Frontal cortex (tissue), 4 donors: Measurements from ENCODE around the gene TTBK2. TPM values are rescaled to one million over a fixed set of nuclear protein-coding genes. Genes with fewer than 3 reads are reported as not detected.

Experiments used
- DNase-seq, 2 donors: peaks; one replicate each; pipeline ENCODE4 v3.0.0; 2012; ENCODE audit warnings: low spot score in 2 of 2
- FAIRE-seq: peaks from 2 replicates; lab custom pipeline; 2012; peaks lifted over from hg19 to GRCh38; lab: Jason Lieb, UNC
- total RNA-seq: library from RNA; depleted of rRNA; stranded (reverse); fragments of >200 nt; gene quantifications from one replicate; pipeline ENCODE4 v1.2.3, GENCODE V29; 2014
- donor health status: control.
- donor health status: control.
- donor health status: control.

The TTBK2 gene
- total RNA-seq, 1 donor from 2014 or later: 30.6 TPM

DNA sequence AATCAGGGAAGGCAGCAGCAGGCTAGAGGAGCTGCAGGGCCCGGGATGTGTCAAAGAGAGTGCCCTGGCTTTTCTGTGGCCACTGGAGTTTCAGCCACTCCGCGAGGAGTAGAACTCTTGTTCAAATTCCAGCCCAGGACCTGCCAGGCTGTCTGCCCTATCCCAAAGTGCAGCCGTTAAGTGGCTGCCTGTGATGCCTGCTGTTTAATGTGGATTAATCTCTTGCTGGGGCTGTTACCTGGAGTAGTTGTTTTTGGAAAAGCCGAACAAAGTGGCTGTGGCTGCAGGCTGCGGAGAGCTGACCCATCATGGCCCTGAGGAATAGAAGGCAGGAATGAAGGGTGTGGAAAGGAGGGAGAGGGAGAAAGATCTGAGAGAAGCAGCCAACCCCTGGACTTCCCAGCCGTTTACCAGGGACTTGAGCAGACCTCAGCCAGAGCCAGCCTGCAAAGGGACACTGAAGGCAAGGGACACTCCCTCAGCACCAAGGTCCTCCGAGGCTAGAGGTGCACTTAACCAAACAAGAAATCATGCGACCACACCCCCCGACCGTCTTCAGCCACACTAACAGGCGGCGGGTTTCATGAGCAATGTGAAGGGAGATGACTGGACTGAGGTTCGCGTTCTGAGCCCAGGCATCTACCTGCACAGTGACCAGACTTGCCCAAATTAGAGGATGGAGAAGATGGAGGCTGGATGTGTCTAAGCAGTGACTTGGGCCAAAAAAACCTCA is 188.3 kb downstream of the TTBK2 start:
- FAIRE-seq (no peak), DNase-seq (no peak)

DNA sequence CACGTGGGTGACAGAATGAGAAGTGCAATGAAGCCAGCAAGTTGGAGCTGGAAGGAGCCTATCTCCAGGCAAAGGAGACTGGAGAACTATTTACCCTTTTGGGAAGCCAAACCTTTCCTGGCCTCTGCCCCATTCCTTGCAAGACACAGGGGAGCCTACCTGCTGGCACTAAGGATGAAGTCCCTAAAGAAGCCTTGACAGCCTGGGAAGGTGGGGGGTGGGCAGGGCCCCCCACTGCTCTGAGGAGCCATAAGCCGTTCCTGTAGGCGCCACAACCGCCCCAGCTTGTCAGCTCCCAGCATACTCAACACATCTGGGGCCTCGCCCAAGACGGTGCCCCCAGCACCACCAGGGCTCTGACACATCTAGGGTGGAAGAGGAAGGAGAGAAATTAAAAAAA is 189.1 kb downstream of the TTBK2 start:
- no peak for FAIRE-seq
- DNase-seq: no peak

DNA sequence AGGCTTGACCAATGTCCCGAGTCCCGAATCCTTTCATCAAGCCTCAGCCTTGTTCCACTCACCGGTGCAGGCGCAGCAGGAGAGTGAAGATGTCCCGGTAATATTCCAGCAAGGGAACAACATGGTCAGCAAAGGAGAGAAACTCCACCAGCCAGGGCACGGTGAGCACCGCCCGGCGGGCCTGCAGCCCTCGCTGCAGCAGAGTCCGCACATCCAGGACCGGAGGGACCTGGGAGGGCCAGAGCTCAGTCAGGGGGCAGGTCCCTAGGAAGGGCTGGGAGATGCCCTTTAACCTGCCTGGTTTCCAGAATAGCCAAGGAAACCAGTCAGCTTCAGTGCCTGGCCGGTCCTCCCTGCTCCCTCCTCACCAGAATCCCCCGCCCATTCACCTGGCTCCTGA is 190.0 kb downstream of the TTBK2 start:
- no peak for FAIRE-seq
- no peak for DNase-seq

DNA sequence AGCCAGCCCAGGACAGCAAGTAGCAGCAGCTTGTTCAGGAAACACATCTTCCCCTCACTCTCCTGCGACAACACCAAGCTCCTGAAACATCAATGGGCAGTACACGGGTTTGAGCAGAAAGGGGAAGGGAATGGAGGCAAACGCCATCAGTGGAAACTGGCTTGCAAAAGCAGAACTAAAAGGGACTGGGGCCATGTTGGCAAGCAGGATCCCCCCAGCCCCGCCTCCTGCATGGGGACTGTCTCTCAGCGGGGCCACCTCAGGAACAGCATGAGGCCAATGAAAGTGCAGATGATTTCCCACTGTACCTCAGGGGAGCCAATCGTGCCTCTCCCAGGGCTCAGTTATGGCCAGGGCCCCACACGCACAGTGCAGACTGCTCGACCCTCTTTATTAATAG is 190.4 kb downstream of the TTBK2 start:
- FAIRE-seq (no peak), DNase-seq (peak in 1 of 2 donors; percentile 6)

DNA sequence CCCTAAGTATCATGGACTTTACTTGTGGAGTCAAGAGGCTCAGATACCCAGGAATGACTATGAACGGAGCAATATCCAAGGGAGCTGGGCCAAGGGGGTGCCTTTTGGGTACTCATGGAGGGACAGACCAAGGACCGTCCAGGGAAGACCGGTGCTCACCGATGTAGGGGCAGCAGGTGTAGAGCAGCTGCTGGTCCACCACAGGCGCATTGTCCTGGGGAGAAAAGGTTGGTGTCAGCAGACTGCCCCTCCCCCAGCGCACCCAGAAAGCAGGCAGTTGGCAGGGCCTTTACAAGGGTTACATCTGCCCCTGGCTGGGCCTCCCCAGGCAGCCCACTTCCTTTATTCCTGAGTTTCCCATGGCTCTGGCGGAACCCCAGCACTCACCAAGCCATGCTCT is 191.2 kb downstream of the TTBK2 start:
- FAIRE-seq (no peak), DNase-seq (peak in 1 of 2 donors; percentile 10)

DNA sequence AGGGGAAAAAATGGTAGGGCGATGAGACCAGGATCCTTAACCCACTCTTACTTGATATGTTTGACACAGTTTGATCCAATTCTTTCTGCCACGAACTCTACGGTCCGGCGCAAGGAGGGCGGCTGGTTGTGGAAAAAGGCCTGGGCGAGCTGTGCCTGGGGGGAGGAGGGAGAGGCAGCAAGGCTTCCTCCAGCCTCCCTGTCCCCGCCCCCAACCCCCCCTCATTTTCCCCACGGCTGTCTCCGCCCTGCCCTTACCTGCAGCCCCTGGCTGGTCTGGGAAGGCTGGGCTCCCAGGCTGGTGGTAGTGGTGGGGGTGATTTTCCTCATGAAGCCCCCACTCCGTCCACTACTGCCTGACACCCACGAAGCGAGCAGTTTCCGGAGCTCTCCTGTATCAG is 191.6 kb downstream of the TTBK2 start:
- FAIRE-seq: no peak
- DNase-seq: peak in 1 of 2 donors; percentile 4

DNA sequence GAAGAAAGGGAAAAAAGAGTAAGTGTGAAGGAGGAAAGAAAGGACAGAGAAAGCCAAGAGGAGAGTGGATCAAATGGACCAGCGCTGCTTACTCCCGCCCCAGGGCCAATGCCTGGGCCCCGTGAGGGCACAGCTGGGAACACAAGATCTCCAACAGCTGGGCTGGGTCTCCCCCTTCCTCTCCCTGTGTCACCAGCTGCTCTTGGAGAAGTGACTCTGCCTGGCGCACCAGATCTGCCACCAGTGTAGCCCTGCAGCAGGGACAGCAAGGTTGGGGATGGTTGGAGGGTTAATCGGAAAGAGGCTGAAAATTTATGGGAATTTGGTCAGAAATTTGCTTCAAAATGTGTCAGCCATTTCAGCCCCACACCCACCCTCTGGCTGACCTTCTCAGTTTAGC is 192.0 kb downstream of the TTBK2 start:
- DNase-seq: peak in 1 of 2 donors; percentile 31
- no peak for FAIRE-seq

DNA sequence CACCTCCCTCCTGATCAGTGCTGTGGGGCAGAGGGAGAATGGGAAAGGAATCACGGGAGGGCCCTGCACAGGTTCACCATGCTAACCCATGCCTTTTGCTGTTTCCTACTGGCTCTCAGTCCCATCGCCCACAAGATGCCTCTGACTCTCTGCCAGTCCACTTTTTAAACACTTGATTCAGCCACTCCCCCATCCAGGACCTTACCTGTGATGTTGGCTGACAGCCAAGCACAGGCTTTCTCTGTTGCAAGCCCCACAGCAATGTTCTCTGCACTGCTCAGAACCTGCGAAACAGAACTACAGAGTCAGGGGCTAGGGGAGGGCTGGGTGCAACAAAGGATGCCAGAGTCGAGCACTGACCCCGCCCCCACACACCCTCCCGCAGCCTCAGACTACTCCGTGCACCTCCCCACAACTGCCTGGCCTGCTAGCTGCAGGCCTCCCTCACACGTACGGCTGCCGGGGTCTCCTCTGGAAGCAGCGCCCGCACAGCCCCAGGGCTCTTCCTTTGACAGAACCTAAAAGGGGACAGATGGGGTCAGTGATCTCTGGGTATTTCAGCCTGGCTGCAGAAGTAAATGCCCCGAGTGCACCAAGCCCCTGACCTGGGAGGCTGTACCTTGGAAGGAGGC is 192.7 kb downstream of the TTBK2 start:
- FAIRE-seq (no peak), DNase-seq (peak in 1 of 2 donors; percentile 30)

DNA sequence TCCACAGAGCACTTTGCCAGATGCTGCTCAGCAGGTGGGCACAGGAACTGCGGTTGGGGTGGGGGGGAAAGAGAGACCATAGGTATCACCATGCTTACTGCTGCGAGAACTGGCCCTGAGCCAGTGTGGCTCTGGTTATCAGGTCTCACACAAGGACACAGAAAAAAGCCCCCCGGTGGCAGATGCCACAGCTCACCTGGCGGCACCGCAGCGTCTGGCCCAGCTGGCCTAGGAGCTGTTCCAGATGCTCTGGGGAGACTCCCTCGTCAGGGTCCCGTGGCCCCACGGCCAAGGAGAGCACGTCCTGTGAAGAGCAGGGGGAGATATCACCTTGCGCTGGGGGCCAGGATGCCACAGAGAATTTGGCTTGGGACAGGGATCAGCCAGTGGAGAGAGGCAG is 194.5 kb downstream of the TTBK2 start:
- no peak for FAIRE-seq
- no peak for DNase-seq

DNA sequence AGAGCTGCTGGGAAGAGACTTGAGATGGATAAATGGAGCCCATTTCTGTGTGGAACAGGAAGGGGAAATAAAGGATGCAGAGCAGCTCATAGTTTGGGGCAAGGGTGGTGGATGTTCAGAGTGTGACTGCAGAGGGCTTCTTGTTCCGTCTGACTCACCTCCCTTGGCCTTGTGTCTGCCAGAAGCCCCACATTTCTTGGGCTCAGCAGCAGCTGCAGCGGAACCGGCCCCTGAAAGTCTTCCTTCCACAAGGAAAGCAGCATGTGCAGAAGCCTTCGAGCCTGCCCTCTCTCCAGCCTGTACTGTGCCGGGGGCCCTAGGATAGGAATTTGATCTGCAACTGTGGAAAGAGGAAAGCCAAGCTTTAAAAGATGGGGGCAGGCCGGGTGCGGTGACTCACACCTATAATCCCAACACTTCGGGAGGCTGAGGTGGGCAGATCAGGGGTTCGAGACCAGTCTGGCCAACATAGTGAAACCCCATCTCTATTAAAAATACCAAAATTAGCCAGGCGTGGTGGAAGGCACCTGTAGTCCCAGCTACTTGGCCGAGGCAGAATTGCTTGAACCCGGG is 195.2 kb downstream of the TTBK2 start:
- DNase-seq (no peak), FAIRE-seq (no peak)

DNA sequence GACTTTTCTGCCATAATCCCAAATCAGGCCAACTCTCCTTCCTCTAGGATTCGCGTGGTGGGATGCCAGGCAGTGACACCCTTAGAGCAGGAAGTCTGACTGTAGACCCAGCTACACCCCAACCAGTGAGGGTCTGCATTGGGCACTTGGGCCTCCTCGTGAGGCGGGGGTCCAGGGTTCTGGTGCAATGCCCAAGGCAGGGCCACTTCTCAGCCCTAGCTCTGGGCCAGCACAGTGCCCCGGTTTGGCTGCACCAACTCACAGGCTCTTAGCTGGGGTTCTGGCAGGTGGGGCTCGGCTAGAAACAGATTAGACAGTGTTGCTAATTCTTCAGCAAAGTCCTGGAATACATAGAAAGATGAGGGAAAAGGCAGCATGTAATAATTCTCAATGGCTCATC is 196.3 kb downstream of the TTBK2 start:
- no peak for FAIRE-seq
- DNase-seq: no peak

DNA sequence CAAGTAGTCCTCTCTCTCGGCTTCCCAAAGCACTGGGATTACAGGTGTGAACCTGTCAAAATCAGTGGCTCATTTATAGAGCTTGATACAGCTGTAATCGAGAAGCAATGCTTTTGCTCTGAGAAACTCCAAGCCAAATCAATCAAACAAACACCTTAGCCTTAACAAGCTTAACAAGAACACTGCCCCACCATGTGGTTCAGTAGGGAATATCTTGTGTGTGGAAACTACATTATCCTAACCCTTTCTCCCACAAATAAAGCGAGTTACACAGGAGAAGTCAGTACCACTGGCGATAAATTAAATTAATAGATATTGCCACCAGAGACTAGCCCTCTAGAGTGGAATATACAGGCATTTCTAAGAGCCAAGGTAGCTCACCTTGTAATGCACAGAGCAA is 197.5 kb downstream of the TTBK2 start:
- peak in 1 of 2 donors; percentile 7 for DNase-seq
- no peak for FAIRE-seq

DNA sequence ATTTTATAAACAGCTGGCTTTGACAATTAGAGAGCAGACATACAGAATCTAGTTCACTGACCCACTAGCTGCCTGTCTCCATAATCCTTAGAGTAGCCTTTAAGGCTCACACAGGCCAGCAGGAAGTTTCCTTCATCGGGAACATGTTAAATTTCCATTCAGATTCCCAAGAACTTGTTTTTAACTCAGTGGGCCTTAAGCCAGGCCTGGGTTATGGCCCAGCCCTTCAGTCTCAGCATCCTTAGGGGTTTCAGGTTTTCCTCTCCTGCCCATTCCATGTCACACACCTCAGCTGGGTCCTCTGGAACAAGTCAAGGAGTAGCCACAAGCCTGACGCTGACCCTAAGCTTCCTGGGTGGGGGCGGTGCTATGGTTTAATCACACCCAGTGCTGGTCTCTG is 198.7 kb downstream of the TTBK2 start:
- FAIRE-seq (no peak), DNase-seq (no peak)

DNA sequence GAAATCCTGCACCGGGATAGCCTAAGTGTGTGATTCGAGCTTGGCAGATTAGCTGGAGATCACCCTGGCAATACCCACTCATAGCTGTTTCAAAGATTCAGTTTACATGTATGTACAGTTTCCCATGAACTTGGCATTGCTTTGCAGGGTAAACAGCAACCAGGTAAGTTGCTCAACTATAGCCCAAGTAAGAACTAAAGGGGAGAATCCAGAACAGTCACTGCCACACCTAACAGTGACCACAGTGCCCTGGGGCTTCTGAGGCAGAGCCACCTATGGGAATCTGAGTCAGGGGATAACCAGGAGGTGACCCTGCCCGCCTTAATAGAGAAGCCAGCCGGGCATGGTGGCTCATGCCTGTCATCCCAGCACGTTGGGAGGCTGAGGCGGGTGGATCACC is 199.6 kb downstream of the TTBK2 start:
- FAIRE-seq (no peak), DNase-seq (no peak)

DNA sequence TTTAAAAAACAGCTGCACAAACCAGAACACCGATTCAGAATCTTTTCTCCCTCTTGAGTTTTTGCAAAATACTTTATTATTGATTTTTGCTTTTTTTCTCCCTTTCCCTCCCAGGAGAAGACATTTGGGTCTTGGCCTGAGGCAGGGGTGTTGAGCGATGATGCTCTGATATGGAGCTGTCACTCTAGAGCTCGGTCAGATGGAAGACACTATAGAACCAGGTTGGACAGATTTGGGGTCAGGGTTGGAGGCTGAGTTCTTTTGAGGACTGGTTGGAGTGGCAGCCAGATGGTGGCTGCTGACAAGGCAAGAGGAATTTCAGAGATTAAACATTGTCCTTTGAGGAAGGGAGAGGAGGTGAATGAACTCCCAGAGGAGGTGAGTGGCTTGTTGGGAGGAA is 200.5 kb downstream of the TTBK2 start:
- FAIRE-seq (no peak), DNase-seq (no peak)

DNA sequence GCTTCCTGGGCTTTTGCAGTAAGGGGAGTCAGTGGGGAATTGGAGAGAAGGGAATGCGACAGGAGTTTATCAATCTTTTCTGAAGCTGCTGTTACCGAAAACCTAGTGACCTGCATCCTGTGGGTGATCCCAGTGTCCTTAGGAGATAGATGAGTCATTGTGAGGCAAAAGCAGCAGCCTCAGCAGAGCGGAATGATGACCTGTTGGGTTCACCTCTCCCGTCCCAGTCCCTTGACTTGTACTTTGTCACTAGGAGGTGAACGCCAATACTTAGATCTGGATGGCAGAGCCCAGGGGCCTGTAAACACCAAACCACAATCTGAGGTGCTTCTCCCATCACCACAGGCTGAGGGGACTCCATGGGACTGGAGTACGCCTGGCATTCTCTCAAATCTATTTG is 201.5 kb downstream of the TTBK2 start:
- DNase-seq: no peak
- FAIRE-seq: no peak

DNA sequence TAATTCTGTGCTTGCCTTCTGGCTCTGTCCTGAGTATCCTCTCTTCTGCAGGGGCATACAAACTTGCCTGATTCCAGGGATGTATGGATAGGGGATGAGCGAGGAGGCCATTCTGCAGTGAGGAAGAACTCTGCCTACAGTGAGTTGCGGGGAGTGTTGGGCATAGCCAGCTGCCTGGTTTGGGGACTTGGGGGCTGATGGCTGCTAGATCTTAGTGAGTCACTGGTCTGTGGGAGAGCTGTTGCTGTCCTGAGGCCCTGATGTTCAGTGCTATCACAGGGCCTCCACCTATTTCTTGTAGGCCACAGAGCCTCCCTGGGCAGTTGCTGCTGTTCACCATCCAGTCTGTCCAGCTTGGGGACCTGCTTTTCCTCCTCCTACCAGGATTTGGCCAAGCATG is 204.0 kb downstream of the TTBK2 start:
- FAIRE-seq: no peak
- no peak for DNase-seq

DNA sequence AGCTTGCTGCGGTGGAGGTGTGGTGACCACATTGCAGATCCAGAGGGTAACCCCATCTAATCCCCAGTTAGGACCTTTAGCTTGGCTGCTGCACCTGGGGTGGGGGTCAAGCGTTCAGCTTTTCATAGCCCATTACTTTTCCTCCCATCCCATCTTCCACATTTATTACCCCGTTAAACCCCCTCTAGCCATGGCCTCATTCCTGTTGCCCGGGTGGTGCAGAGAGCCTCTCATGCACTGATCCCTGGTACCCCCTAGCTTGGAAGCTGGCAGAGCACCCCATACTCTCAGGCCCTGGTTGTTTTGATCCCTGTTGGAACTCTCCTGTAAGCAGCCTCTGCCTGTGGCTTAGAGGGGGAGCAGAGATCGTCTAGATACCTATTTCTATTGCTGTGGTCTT is 204.5 kb downstream of the TTBK2 start:
- DNase-seq (no peak), FAIRE-seq (no peak)

DNA sequence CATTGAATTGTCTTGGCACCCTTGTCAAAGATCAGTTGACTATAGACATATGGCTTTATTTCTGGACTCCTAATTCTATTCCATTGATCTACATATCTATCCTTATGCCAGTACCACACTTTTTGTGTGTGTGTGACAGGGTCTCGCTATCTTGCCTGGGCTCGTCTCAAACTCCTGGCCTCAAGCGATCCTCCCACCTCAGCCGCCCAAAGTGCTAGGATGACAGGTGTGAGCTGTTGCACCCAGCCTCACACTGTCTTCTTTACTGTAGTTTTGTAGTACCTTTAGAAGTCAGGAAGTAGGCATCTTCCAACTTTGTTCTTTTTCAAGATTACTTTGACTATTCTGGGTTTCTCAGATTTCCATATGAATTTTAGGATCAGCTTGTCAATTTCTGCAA is 208.0 kb downstream of the TTBK2 start:
- no peak for FAIRE-seq
- DNase-seq: no peak

DNA sequence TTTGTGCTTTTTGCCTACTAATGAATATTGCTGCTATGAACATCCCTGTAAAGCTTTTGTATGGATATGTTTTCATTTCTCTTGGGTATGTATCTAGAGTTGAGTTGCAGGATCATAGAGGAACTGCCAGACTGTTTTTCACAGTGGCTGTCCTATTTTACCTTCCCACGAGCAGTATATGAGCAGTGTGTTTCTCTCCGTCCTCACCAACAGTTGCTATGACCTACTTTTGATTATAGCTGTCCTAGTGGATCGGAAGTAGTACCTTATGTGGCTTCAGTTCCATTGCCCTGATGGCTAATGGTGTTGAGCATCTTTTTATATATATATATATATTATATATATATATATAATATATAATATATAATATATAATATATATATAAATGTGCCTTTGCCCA is 208.8 kb downstream of the TTBK2 start:
- no peak for FAIRE-seq
- DNase-seq: no peak

DNA sequence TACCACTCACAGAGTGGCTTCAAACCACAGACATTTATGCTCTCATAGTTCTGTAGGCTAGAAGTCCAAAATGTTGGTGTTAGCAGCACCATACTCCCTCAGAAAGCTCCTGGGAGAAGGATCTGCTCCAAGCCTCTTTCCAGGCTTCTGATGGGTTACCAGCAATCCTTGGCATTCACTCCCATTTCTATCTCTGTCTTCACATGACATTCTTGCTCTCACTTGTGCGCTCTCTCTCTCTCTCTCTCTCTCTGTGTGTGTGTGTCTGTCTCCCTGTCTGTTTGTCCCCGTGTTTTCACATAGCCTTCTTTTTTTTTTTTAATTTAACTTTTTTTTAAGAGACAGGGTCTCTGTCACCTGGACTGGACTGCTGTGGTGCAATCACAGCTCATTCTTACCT is 209.9 kb downstream of the TTBK2 start:
- no peak for DNase-seq
- no peak for FAIRE-seq
